ENCODE measurements around the gene IQCF2. TPM values are rescaled to one million over a fixed set of nuclear protein-coding genes. Genes with fewer than 3 reads are reported as not detected.

Gene IQCF2
- total RNA-seq, 1 donor from 2014 or later, result not detected

DNA sequence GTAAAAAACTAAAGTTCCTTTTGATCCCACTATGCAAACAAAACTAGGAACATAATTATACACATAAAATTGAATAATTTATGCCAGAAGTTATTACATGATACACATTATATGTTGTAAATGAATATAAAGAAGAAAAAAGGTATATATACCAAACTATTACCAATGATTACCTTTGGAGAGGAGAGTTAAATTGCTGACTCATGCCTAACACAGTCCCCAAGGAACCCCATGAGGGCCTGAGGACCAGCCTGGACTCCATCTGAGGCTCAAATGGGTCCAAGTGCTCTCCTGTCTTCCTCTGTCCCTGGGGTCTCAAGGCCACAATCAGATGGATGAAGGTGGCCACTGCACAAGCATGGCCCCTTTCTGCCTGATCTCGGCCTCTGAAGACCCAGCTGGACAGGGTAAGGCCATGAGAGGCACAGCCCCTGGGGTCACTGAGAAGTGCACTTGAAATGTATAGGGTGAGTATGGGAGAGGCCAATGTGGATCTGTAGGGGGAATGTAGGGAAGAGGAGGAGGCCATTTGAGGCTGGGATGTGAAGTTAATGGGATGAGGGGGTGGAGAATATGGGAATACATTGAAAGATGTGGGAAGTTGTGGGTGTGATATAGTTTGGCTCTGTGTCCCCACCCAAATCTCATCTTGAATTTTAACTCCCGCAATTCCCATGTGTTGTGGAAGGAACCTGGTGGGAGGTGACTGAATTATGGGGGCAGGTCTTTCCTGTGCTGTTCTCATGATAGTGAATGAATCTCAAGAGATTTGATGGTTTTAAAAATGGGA is 42.8 kb downstream of the IQCF2 start:
- TF ChIP-seq, protein P1, sequence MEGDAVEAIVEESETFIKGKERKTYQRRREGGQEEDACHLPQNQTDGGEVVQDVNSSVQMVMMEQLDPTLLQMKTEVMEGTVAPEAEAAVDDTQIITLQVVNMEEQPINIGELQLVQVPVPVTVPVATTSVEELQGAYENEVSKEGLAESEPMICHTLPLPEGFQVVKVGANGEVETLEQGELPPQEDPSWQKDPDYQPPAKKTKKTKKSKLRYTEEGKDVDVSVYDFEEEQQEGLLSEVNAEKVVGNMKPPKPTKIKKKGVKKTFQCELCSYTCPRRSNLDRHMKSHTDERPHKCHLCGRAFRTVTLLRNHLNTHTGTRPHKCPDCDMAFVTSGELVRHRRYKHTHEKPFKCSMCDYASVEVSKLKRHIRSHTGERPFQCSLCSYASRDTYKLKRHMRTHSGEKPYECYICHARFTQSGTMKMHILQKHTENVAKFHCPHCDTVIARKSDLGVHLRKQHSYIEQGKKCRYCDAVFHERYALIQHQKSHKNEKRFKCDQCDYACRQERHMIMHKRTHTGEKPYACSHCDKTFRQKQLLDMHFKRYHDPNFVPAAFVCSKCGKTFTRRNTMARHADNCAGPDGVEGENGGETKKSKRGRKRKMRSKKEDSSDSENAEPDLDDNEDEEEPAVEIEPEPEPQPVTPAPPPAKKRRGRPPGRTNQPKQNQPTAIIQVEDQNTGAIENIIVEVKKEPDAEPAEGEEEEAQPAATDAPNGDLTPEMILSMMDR (IDR thresholded peaks at IDR 0.05), result no peak
- no peaks in the 10 kb centered on the region for H3K36me3 ChIP-seq
- ATAC-seq (no peak), DNase-seq (no peak)
- intact Hi-C loops (cut with DNase I), result no loop called here
- no peaks in the 10 kb centered on the region for H3K4me1 ChIP-seq
- H3K9me3 ChIP-seq, result no peaks in the 10 kb centered on the region
- no peak overlapping the region for H3K4me3 ChIP-seq
- no peaks in the 10 kb centered on the region for H3K27me3 ChIP-seq (ENCODE audit: low read depth)
- no peak overlapping the region for H3K27ac ChIP-seq

DNA sequence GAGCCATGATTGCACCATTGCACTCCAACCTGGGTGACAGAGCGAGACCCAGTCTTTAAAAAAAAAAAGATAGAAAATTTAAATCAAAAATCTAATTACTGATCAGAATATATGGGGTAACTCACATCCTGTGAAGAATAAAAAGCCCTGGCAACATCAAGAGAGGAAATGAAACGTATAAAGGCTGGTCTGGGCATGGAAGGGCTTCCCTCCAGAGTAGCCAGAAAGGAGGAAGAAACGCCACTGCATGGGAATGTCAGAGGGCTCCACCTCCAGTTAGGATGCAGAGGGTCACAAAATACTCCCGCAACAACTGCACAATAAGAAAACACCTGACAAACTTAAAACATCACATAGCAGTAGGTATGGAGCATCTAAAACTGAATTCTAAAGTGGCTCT is 46.6 kb downstream of the IQCF2 start:
- TF ChIP-seq, protein P1 (IDR thresholded peaks at IDR 0.05), result no peak

More for the DNA sequence above, 46.6 kb downstream of the IQCF2 start:
- no peak for DNase-seq
- Histone ChIP-seq H3K4me1 (no peaks in the 10 kb centered on the region), H3K4me3 (no peak overlapping the region), H3K27ac (no peak overlapping the region), H3K36me3 (no peaks in the 10 kb centered on the region), H3K9me3 (no peaks in the 10 kb centered on the region), H3K27me3 (ENCODE audit: low read depth) (no peaks in the 10 kb centered on the region)
- no peak for ATAC-seq
- intact Hi-C loops (cut with DNase I), result no loop called here

Other genes with a start within 250 kb of the IQCF2 start
- 43.5 TPM for gene TEX264, start 190.4 kb upstream of the IQCF2 start, total RNA-seq
- 0.15 TPM for gene GRM2, start 154.5 kb upstream of the IQCF2 start, total RNA-seq
- gene IQCF6, start 82.4 kb upstream of the IQCF2 start, total RNA-seq, result not detected
- gene IQCF5, start 14.0 kb downstream of the IQCF2 start, total RNA-seq, result not detected
- not detected for gene IQCF1, start 41.7 kb downstream of the IQCF2 start, total RNA-seq
- gene RRP9, start 80.3 kb downstream of the IQCF2 start, total RNA-seq, result 16.2 TPM
- gene PARP3, start 80.7 kb downstream of the IQCF2 start, total RNA-seq, result 24.6 TPM
- not detected for gene GPR62, start 93.8 kb downstream of the IQCF2 start, total RNA-seq
- 24.6 TPM for gene PCBP4, start 105.8 kb downstream of the IQCF2 start, total RNA-seq
- gene ABHD14B, start 112.4 kb downstream of the IQCF2 start, total RNA-seq, result 48.8 TPM
- gene ABHD14A, start 113.4 kb downstream of the IQCF2 start, total RNA-seq, result 17.8 TPM
- 20.6 TPM for gene ACY1, start 121.9 kb downstream of the IQCF2 start, total RNA-seq
- gene RPL29, start 134.3 kb downstream of the IQCF2 start, total RNA-seq, result 765 TPM
- 28.8 TPM for gene DUSP7, start 195.0 kb downstream of the IQCF2 start, total RNA-seq